ENCODE results near the gene ERVK3-1.

DNA sequence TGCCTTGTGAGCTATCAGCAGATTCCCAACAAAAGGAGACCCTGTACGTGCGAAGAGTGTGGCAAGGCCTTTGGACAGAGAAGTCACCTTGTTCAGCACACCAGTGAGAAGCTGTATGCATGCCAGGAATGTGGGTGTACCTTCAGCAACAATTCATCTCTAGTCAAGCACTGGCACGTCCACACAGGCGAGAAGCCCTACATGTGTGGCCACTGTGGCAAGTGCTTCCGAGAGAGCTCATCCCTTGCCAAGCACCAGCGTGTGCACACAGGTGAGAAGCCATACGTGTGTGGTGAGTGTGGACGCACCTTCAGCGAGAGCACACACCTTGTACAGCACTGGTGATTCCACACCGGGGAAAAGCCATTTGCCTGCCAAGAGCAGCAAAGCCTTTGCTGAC, 14.1 kb downstream of the ERVK3-1 start:
- TF ChIP-seq, protein P1, sequence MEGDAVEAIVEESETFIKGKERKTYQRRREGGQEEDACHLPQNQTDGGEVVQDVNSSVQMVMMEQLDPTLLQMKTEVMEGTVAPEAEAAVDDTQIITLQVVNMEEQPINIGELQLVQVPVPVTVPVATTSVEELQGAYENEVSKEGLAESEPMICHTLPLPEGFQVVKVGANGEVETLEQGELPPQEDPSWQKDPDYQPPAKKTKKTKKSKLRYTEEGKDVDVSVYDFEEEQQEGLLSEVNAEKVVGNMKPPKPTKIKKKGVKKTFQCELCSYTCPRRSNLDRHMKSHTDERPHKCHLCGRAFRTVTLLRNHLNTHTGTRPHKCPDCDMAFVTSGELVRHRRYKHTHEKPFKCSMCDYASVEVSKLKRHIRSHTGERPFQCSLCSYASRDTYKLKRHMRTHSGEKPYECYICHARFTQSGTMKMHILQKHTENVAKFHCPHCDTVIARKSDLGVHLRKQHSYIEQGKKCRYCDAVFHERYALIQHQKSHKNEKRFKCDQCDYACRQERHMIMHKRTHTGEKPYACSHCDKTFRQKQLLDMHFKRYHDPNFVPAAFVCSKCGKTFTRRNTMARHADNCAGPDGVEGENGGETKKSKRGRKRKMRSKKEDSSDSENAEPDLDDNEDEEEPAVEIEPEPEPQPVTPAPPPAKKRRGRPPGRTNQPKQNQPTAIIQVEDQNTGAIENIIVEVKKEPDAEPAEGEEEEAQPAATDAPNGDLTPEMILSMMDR (IDR thresholded peaks at IDR 0.05): no peak
- no peak for TF ChIP-seq POLR2A (IDR thresholded peaks at IDR 0.05)
